GM12878 (cell line): ENCODE data around the gene TMC2. TPM values are rescaled to one million over a fixed set of nuclear protein-coding genes. Genes with fewer than 3 reads are reported as not detected.

ENCODE experiments used
- ATAC-seq: fragments of 200-7000 bp; cut with Tn5 transposase; 3 replicates; pipeline ENCODE4 v1.9.1; 2020; ENCODE audit warnings: mild to moderate bottlenecking, moderate library complexity
- BruUV-seq: library from RNA; stranded (reverse); fragments of 400-500 nt; replicated peaks from 2 replicates; lab custom pipeline; 2021; lab: Mats Ljungman, UMichigan
- CTCF ChIA-PET: fragments of 300-600 bp; sonication (Branson Sonifier 250); formaldehyde crosslinking; extraction: SDS; loops from one replicate; lab custom pipeline; 2021; ENCODE audit warnings: inconsistent platforms; lab: Yijun Ruan, JAX
- POLR2A ChIA-PET: fragments of 350-600 bp; formaldehyde crosslinking; extraction: SDS; loops from one replicate; lab custom pipeline; 2021; ENCODE audit warnings: inconsistent platforms; lab: Charles Lee
- RAD21 ChIA-PET: fragments of 300-600 bp; sonication (Branson Sonifier 250); formaldehyde crosslinking; loops from one replicate; lab custom pipeline; 2023; ENCODE audit warnings: antibody characterized with exemption; ENCODE audit not compliant: unreplicated experiment; lab: Charles Lee
- SMC1A ChIA-PET: fragments of 300-600 bp; sonication (Branson Sonifier 250); formaldehyde crosslinking; loops from one replicate; lab custom pipeline; 2023; ENCODE audit not compliant: unreplicated experiment, uncharacterized antibody; lab: Charles Lee
- DNase-seq: peaks from one replicate; pipeline ENCODE4 v3.0.0-alpha.2; 2011; ENCODE audit warnings: low read depth, low spot score
- FAIRE-seq: peaks from 3 replicates; lab custom pipeline; 2011; peaks lifted over from hg19 to GRCh38; lab: Jason Lieb, UNC
- H2AFZ ChIP-seq: 2 replicates; pipeline ENCODE4 v1.6.0; 2011; ENCODE audit warnings: low read depth, low read length, control low read depth; ENCODE audit not compliant: control insufficient read depth
- H3K27ac ChIP-seq: 2 replicates; pipeline ENCODE4 v1.5.1; 2011; ENCODE audit warnings: control low read depth; ENCODE audit not compliant: control insufficient read depth, insufficient read depth
- H3K27me3 ChIP-seq, 2 experiments: replicated peaks in 1 of 2; 2 replicates each; pipeline versions ENCODE4 v1.6.0 to v1.6.1; 2011; ENCODE audit warnings: low read length in 1 of 2; ENCODE audit not compliant: control insufficient read depth in 2 of 2, insufficient read depth in 2 of 2
- H3K36me3 ChIP-seq, 2 experiments: 2 replicates each; pipeline ENCODE4 v1.5.1; 2011; ENCODE audit warnings: low read length in 1 of 2; ENCODE audit not compliant: control insufficient read depth in 2 of 2, insufficient read depth in 2 of 2
- H3K4me1 ChIP-seq: 2 replicates; pipeline ENCODE4 v1.6.1; 2011; ENCODE audit warnings: mild to moderate bottlenecking, low read length, moderate library complexity, mixed read lengths; ENCODE audit not compliant: control insufficient read depth, insufficient read depth
- H3K4me2 ChIP-seq: 2 replicates; pipeline ENCODE4 v1.6.0; 2011; ENCODE audit warnings: control low read depth; ENCODE audit not compliant: control insufficient read depth, insufficient read depth
- H3K4me3 ChIP-seq: fragments of 200-600 bp; sonication (generic); 2 replicates; pipeline ENCODE4 v1.5.1; 2016
- H3K79me2 ChIP-seq: 2 replicates; pipeline ENCODE4 v1.6.0; 2011; ENCODE audit warnings: low read length; ENCODE audit not compliant: control insufficient read depth, insufficient read depth
- H3K9ac ChIP-seq: 2 replicates; pipeline ENCODE4 v1.8.0; 2011; ENCODE audit warnings: low read length, control low read depth, mixed read lengths; ENCODE audit not compliant: control insufficient read depth, insufficient read depth
- H3K9me3 ChIP-seq: replicated peaks from 3 replicates; pipeline ENCODE4 v1.5.1; 2011; ENCODE audit warnings: mild to moderate bottlenecking, low read length; ENCODE audit not compliant: control insufficient read depth, insufficient read depth
- H4K20me1 ChIP-seq: 2 replicates; pipeline ENCODE4 v1.6.0; 2011; ENCODE audit not compliant: control insufficient read depth, insufficient read depth
- CREB1 ChIP-seq: IDR thresholded peaks from 2 replicates; pipeline ENCODE4 v1.6.1; 2012; ENCODE audit warnings: low read depth, mild to moderate bottlenecking, inconsistent platforms
- CREM ChIP-seq: IDR thresholded peaks from 2 replicates; pipeline ENCODE4 v1.6.1; 2014; ENCODE audit warnings: antibody characterized with exemption, low read depth
- FOXK2 ChIP-seq: fragments of 450-650 bp; IDR thresholded peaks from 2 replicates; pipeline ENCODE4 v1.6.1; 2017; ENCODE audit warnings: mild to moderate bottlenecking, moderate library complexity
- GATAD2B ChIP-seq: fragments of 450-650 bp; conservative IDR thresholded peaks from 2 replicates; pipeline ENCODE4 v1.6.1; 2017; ENCODE audit warnings: low read depth, mild to moderate bottlenecking, moderate library complexity
- HDAC6 ChIP-seq: fragments of 200-600 bp; sonication (generic); IDR thresholded peaks from one replicate; pipeline ENCODE4 v1.8.0; 2017; ENCODE audit warnings: antibody characterized with exemption; ENCODE audit not compliant: unreplicated experiment
- IKZF2 ChIP-seq, 2 experiments: fragments of 450-650 bp; IDR thresholded peaks; 2 replicates each; pipeline ENCODE4 v1.6.1; 2017; ENCODE audit warnings: mild to moderate bottlenecking in 2 of 2, moderate library complexity in 2 of 2
- IRF4 ChIP-seq: IDR thresholded peaks from 2 replicates; pipeline ENCODE4 v1.6.1; 2011; ENCODE audit warnings: low read depth, low read length
- MEF2B ChIP-seq: fragments of 450-650 bp; IDR thresholded peaks from 2 replicates; pipeline ENCODE4 v1.6.1; 2018; ENCODE audit warnings: mild to moderate bottlenecking, moderate library complexity; ENCODE audit not compliant: partially characterized antibody, poor library complexity, severe bottlenecking
- MTA2 ChIP-seq: fragments of 450-650 bp; IDR thresholded peaks from 2 replicates; pipeline ENCODE4 v1.6.1; 2016; ENCODE audit warnings: low read depth, mild to moderate bottlenecking, moderate library complexity
- MTA3 ChIP-seq: IDR thresholded peaks from 2 replicates; pipeline ENCODE4 v1.6.1; 2012; ENCODE audit warnings: low read length, inconsistent platforms, borderline replicate concordance
- NBN ChIP-seq: fragments of 450-650 bp; IDR thresholded peaks from 2 replicates; pipeline ENCODE4 v1.6.1; 2016
- RB1 ChIP-seq: fragments of 450-650 bp; formaldehyde crosslinking; IDR thresholded peaks from 2 replicates; pipeline ENCODE4 v1.6.1; 2017; ENCODE audit warnings: mild to moderate bottlenecking, borderline replicate concordance
- RCOR1 ChIP-seq: conservative IDR thresholded peaks from 2 replicates; pipeline ENCODE4 v1.6.1; 2012; ENCODE audit warnings: low read depth, low read length, improper control_type of control experiment
- SMAD1 ChIP-seq: fragments of 450-650 bp; IDR thresholded peaks from 2 replicates; pipeline ENCODE4 v1.6.1; 2018; ENCODE audit warnings: mild to moderate bottlenecking, low read depth; ENCODE audit not compliant: partially characterized antibody
- SMC3 ChIP-seq: IDR thresholded peaks from 2 replicates; pipeline ENCODE4 v1.6.1; 2011; ENCODE audit warnings: low read length, improper control_type of control experiment, borderline replicate concordance
- SREBF2 ChIP-seq: IDR thresholded peaks from 2 replicates; pipeline ENCODE4 v1.6.1; 2012; ENCODE audit warnings: mild to moderate bottlenecking, low read length
- TCF12 ChIP-seq: IDR thresholded peaks from 2 replicates; pipeline ENCODE4 v1.6.1; 2011; ENCODE audit warnings: low read depth, mild to moderate bottlenecking, low read length
- WRNIP1 ChIP-seq: IDR thresholded peaks from 2 replicates; pipeline ENCODE4 v1.6.1; 2011; ENCODE audit warnings: low read depth, low read length, improper control_type of control experiment, borderline replicate concordance
- ZNF687 ChIP-seq: fragments of 450-650 bp; IDR thresholded peaks from 2 replicates; pipeline ENCODE4 v1.6.1; 2017; ENCODE audit warnings: mild to moderate bottlenecking, moderate library complexity
- WGBS: methylation state at CpG from one replicate; pipeline ENCODE4 v1.1.6; 2016; ENCODE audit warnings: low lambda C conversion rate; ENCODE audit not compliant: insufficient replicate concordance, insufficient coverage; ENCODE audit errors: missing lambda C conversion rate; 5-methylcytosine and 5-hydroxymethylcytosine counted together
- in situ Hi-C: fragments of 300-500 bp; cut with MboI; formaldehyde crosslinking; loops from 9 replicates; pipeline ENCODE4 v1.14.3; 2018; ENCODE audit warnings: mixed read lengths
- intact Hi-C: fragments of 100-400 bp; cut with micrococcal nuclease; formaldehyde crosslinking; loops from one replicate; pipeline ENCODE4 v1.14.2; 2022; ENCODE audit not compliant: unreplicated experiment
- polyA plus RNA-seq, 11 experiments: library from polyadenylated mRNA; depleted of rRNA in 4 of 11; unstranded in 6 of 11; stranded (reverse) in 5 of 11; fragments of >200 nt; fragmentation: Nextera tagmentation in 4 of 11; fragmentation: Illumina TruSeq in 1 of 11; extraction: Ambion mirVana in 4 of 11; extraction: Trizol in 1 of 11; gene quantifications; 1 replicate in 1 of 11; 2 replicates in 10 of 11; pipeline versions ENCODE4 v1.2.1 to v1.2.3, GENCODE V29; 2011 to 2016; ENCODE audit warnings: inconsistent platforms in 2 of 11, missing spikeins in 2 of 11, low read depth in 1 of 11
- total RNA-seq, 4 experiments: library from RNA; depleted of rRNA in 3 of 4; stranded (reverse); fragments of >200 nt in 3 of 4; fragmentation: Illumina TruSeq in 1 of 4; extraction: Trizol in 1 of 4; gene quantifications; 2 replicates each; pipeline versions ENCODE4 v1.2.1 to v1.2.3, GENCODE V29; 2013 to 2021
- TF ChIP-seq, protein P1 (sequence below): fragments of 450-650 bp; IDR thresholded peaks from 2 replicates; pipeline ENCODE4 v1.6.1; 2016; ENCODE audit warnings: mild to moderate bottlenecking

Gene TMC2
- total and polyA plus RNA-seq, 10 of the 15 experiments (the other 5 are each of a cell fraction or from before 2014, with no cell fraction given): 0.08 TPM; not detected in 9

DNA sequence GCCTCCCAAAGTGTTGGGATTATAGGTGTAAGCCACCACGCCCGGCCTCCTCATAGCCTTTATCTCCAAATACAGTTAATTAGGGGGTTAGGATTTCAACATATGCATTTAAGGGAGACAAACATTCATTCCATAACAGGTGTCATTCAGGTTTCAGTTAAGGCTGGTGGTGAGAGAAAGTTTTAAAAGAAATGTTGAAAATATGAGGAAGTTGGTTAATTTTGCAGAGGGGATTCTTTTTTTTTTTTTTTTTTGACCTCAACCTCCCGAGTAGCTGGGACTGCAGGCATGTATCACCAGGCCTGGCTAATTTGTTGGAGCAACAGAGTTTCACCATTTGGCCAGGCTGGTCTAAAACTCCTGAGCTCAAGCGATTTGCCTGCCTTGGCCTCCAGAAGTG, 143.7 kb downstream of the TMC2 start:
- Histone ChIP-seq H3K27ac (no peak overlapping the region), H3K9me3 (no peaks in the 10 kb centered on the region), H4K20me1 (no peaks in the 10 kb centered on the region), H3K4me1 (no peaks in the 10 kb centered on the region), H3K4me3 (no peak overlapping the region), H3K79me2 (no peaks in the 10 kb centered on the region), H3K4me2 (no peak overlapping the region), H3K36me3 (no peaks in the 10 kb centered on the region), H3K27me3 (no peaks in the 10 kb centered on the region; a peak in 2 of 4 replicates), H3K9ac (no peak overlapping the region), H2AFZ (no peak overlapping the region)
- 42% methylated on average over 4 of the region's 4 CpGs for WGBS
- ChIA-PET RAD21 (no interaction called here), SMC1A (no interaction called here), POLR2A (interaction anchor here (0.7 kb wide), 1 partner anchor 20 kb away, joined by 3 read pairs; no protein-coding TSS in a partner anchor), CTCF (no interaction called here)
- in situ Hi-C loops (no loop called here), intact Hi-C loops (loop anchor here (10.0 kb wide), 1 partner anchor 65 kb away; no protein-coding TSS in a partner anchor)
- no peak for TF ChIP-seq SREBF2
- TF ChIP-seq FOXK2: no peak
- TF ChIP-seq WRNIP1: no peak
- no peak for TF ChIP-seq CREB1
- TF ChIP-seq ZNF687: no peak
- no peak for TF ChIP-seq CREM
- no peak for TF ChIP-seq MTA2
- TF ChIP-seq SMAD1: no peak
- TF ChIP-seq, protein P1, sequence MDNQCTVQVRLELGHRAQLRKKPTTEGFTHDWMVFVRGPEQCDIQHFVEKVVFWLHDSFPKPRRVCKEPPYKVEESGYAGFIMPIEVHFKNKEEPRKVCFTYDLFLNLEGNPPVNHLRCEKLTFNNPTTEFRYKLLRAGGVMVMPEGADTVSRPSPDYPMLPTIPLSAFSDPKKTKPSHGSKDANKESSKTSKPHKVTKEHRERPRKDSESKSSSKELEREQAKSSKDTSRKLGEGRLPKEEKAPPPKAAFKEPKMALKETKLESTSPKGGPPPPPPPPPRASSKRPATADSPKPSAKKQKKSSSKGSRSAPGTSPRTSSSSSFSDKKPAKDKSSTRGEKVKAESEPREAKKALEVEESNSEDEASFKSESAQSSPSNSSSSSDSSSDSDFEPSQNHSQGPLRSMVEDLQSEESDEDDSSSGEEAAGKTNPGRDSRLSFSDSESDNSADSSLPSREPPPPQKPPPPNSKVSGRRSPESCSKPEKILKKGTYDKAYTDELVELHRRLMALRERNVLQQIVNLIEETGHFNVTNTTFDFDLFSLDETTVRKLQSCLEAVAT: no peak
- TF ChIP-seq RCOR1: no peak
- TF ChIP-seq NBN: no peak
- TF ChIP-seq IRF4: no peak
- TF ChIP-seq MTA3: no peak
- no peak for TF ChIP-seq TCF12
- TF ChIP-seq GATAD2B: no peak
- no peak for TF ChIP-seq SMC3
- no peak for TF ChIP-seq MEF2B
- no peak for TF ChIP-seq IKZF2 (IDR thresholded peaks at IDR 0.05)
- no peak for TF ChIP-seq RB1
- TF ChIP-seq HDAC6: no peak
- ATAC-seq (no peak), DNase-seq (no peak), FAIRE-seq (no peak)
- no TSS peak for BruUV-seq
